CD8-positive, alpha-beta memory T cell (primary cell): ENCODE data around the gene FANCD2. TPM values are rescaled to one million over a fixed set of nuclear protein-coding genes. Genes with fewer than 3 reads are reported as not detected.
"Not testable (repeated sequence)": the region's sequence is repeated elsewhere in the genome, so short reads cannot be mapped to it uniquely, and the experiment has no call there.

ENCODE experiments used
- CTCF ChIA-PET: fragments of 350-600 bp; sonication (Branson Sonifier 250); formaldehyde crosslinking; loops from one replicate; lab custom pipeline; 2021; ENCODE audit warnings: antibody characterized with exemption; lab: Charles Lee
- POLR2A ChIA-PET: fragments of 350-600 bp; sonication (Branson Sonifier 250); formaldehyde crosslinking; loops from one replicate; lab custom pipeline; 2021; ENCODE audit warnings: antibody characterized with exemption; lab: Charles Lee
- DNase-seq, 5 donors: peaks; one replicate each; pipeline versions ENCODE4 v3.0.0 to v3.0.0-alpha.2; 2020 to 2022; ENCODE audit warnings: mixed read lengths in 1 of 5
- H3K27ac ChIP-seq: one replicate; pipeline ENCODE4 v1.7.0; 2013; ENCODE audit warnings: low read depth, mild to moderate bottlenecking, low read length, moderate library complexity
- H3K27me3 ChIP-seq: 2 replicates; pipeline ENCODE4 v1.7.0; 2013; ENCODE audit warnings: low read length, mild to moderate bottlenecking; ENCODE audit not compliant: insufficient read depth, poor library complexity, severe bottlenecking
- H3K36me3 ChIP-seq: 2 replicates; pipeline ENCODE4 v1.7.0; 2013; ENCODE audit warnings: mild to moderate bottlenecking, low read length, moderate library complexity; ENCODE audit not compliant: insufficient read depth
- H3K4me1 ChIP-seq: 2 replicates; pipeline ENCODE4 v1.7.0; 2013; ENCODE audit warnings: mild to moderate bottlenecking, low read length, moderate library complexity; ENCODE audit not compliant: insufficient read depth
- H3K4me3 ChIP-seq: 2 replicates; pipeline ENCODE4 v1.7.0; 2013; ENCODE audit warnings: mild to moderate bottlenecking, low read length
- H3K9me3 ChIP-seq: 2 replicates; pipeline ENCODE4 v1.7.0; 2013; ENCODE audit warnings: mild to moderate bottlenecking, low read length
- H3K27ac Mint-ChIP-seq, 8 donors: one replicate each; pipeline ENCODE4 v1.8.0; 2020 to 2021; ENCODE audit warnings: mixed read lengths in 8 of 8, mild to moderate bottlenecking in 6 of 8, inconsistent platforms in 3 of 8, moderate library complexity in 3 of 8
- H3K27me3 Mint-ChIP-seq, 2 donors: one replicate each; pipeline ENCODE4 v1.8.0; 2020 to 2021; ENCODE audit warnings: mixed read lengths in 2 of 2, mild to moderate bottlenecking in 1 of 2, moderate library complexity in 1 of 2
- H3K36me3 Mint-ChIP-seq, 3 donors: one replicate each; pipeline ENCODE4 v1.8.0; 2020 to 2021; ENCODE audit warnings: mixed read lengths in 3 of 3, inconsistent platforms in 1 of 3, mild to moderate bottlenecking in 1 of 3
- H3K4me1 Mint-ChIP-seq, 3 donors: one replicate each; pipeline ENCODE4 v1.8.0; 2020 to 2021; ENCODE audit warnings: mixed read lengths in 3 of 3, inconsistent platforms in 1 of 3, mild to moderate bottlenecking in 1 of 3
- H3K4me3 Mint-ChIP-seq, 7 donors: one replicate each; pipeline ENCODE4 v1.8.0; 2020 to 2021; ENCODE audit warnings: mixed read lengths in 7 of 7, mild to moderate bottlenecking in 6 of 7, moderate library complexity in 4 of 7, inconsistent platforms in 2 of 7
- H3K9me3 Mint-ChIP-seq, 5 donors: one replicate each; pipeline ENCODE4 v1.8.0; 2020 to 2022; ENCODE audit warnings: mixed read lengths in 5 of 5, mild to moderate bottlenecking in 3 of 5, moderate library complexity in 2 of 5, inconsistent platforms in 1 of 5
- polyA plus RNA-seq: library from polyadenylated mRNA; unstranded; fragments of 300-500 nt; fragmentation: Illumina TruSeq; gene quantifications from one replicate; pipeline ENCODE4 v1.2.3, GENCODE V29; 2021
- total RNA-seq, 2 experiments: library from RNA; stranded (reverse); gene quantifications; one replicate each; pipeline ENCODE4 v1.2.3, GENCODE V29; 2021

The FANCD2 gene
- total and polyA plus RNA-seq, 3 experiments from 2014 or later, result 6.3 to 56.2 (median 55.9) TPM

DNA sequence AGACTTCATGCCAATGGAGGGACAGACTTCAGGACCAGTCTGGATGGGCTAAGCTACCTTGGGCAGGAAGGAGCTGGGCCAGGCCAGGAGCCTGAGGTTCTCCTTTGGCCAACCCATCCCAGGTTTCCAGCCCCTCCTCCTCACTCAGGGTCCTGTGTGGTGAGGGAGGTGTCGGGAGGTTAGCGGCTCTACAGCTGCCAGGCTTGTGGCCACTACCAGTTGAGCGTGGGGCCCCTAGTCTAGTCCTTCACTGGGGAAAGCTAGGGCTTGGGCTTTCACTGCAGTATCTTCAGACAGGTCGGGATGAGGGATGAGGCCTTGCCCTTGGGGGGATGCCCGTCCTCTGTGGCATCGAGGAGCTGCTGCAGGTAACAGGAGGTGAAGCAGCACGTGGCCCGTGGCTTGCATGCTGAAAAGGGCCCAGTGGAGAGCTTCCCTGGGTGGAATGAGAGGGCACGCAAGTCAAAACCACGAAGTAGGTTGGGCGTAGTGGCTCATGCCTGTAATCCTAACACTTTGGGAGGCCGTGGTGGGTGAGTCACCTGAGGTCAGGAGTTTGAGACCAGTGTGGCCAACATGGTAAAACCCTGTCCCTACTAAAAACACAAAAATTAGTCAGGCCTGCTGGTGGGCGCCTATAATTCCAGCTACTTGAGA lies 8.5 kb upstream of the FANCD2 start:
- Mint-ChIP-seq H3K9me3 (no peaks in the 10 kb centered on the region), H3K36me3 (peaks cover 0 to 45% (median 11%) of the 10 kb centered on the region in 3 donors), H3K4me1 (peaks cover 2 to 6% (median 6%) of the 10 kb centered on the region in 3 donors), H3K4me3 (no peak overlapping the region), H3K27ac (no peak overlapping the region), H3K27me3 (no peaks in the 10 kb centered on the region)
- Histone ChIP-seq H3K27ac (no peak overlapping the region), H3K4me1 (no peaks in the 10 kb centered on the region), H3K9me3 (no peaks in the 10 kb centered on the region), H3K36me3 (peaks cover 9% of the 10 kb centered on the region), H3K27me3 (no peaks in the 10 kb centered on the region), H3K4me3 (no peak overlapping the region)
- DNase-seq, result no peak
- ChIA-PET CTCF (no interaction called here), POLR2A (no interaction called here)

- H3K9me3 Mint-ChIP-seq, CTCF ChIA-PET, H3K4me3 ChIP-seq, POLR2A ChIA-PET, H3K27me3 ChIP-seq, H3K27me3 Mint-ChIP-seq, H3K9me3 ChIP-seq, H3K27ac ChIP-seq, H3K4me1 ChIP-seq, DNase-seq: not testable (repeated sequence)
- H3K27ac Mint-ChIP-seq, result peak overlapping the region in 2 of 8 donors; percentile 30 to 67
- peaks cover 4 to 12% (median 6%) of the 10 kb centered on the region in 3 donors for H3K4me1 Mint-ChIP-seq
- peaks cover 14% of the 10 kb centered on the region for H3K36me3 ChIP-seq
- H3K36me3 Mint-ChIP-seq, result peaks cover 0 to 55% (median 14%) of the 10 kb centered on the region in 3 donors
- peak overlapping the region in 1 of 7 donors; percentile 46 for H3K4me3 Mint-ChIP-seq
Measured at GRCh38 chr3:10018806-10019205, 7.4 kb upstream of the FANCD2 start.

DNA sequence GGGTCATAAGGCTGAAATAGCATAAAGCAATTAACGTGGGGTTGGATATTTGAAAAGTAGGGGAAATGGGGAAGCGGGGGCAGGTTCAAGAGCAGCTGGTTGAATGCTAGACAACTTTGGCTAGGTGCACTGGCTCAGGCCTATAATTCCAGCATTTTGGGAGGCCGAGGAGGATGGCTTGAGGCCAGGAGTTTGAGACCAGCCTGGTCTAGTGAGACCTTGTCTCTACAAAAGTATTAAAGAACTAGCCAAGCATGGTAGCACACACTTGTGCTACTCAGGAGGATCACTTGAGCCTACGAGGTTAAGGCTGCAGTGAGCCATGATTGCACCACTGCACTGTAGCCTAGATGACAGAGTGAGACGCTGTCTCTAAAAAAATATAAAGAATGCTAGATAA lies 6.9 kb upstream of the FANCD2 start:
- Histone ChIP-seq H3K27ac (no peak overlapping the region), H3K4me1 (peaks cover 2% of the 10 kb centered on the region), H3K27me3 (no peaks in the 10 kb centered on the region), H3K9me3 (no peaks in the 10 kb centered on the region), H3K36me3 (peaks cover 17% of the 10 kb centered on the region), H3K4me3 (no peak overlapping the region)
- no peaks in the 10 kb centered on the region for H3K9me3 Mint-ChIP-seq
- DNase-seq, result no peak
- H3K4me3 Mint-ChIP-seq, result peak overlapping the region in 1 of 7 donors; percentile 46
- no peaks in the 10 kb centered on the region for H3K27me3 Mint-ChIP-seq
- H3K36me3 Mint-ChIP-seq, result peaks cover 0 to 58% (median 14%) of the 10 kb centered on the region in 3 donors
- CTCF ChIA-PET, result no interaction called here
- POLR2A ChIA-PET, result no interaction called here
- peak overlapping the region in 3 of 8 donors; percentile 14 to 67 (median 30) for H3K27ac Mint-ChIP-seq
- peaks cover 4 to 17% (median 6%) of the 10 kb centered on the region in 3 donors for H3K4me1 Mint-ChIP-seq

DNA sequence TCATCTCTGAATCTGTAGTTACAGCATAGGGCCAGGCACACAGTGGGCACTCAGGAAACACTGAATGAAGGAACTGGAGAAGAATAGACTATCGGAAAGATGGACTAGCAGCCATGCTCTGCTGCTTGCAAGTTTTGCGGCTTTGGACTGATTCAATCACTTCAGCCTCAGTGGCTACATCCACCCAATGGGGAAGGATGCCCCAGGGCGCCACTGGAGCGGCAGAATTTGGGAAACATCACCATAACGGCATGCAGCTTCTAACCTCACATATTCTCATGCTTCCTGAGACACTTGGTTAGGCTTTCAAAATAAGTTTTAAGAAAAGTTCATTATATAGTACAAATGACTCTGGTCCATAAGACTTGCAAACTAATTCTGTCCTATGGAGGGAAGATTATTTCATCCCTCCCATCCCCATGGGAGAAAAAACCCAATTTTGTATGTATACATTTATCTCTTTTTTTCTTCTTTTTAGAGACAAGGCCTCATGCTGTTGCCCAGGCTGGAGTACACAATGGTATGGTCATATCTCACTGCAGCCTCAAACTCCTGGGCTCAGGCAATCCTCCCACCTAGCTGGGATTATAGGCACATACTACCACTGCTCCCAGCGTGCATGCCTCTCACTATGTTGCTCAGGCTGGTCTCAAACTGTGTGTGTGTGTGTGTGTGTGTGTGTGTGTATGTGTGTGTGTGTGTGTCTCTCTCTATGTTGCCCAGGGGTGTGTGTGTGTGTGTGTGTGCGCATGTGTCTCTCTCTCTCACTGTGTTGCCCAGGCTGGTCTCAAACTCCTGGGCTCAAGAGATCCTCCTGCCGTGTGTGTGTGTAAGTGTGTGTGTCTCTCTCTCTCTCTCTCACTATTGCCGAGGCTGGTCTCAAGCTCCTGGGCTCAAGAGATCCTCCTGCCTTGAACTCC lies 4.1 kb upstream of the FANCD2 start:
- H3K4me1 Mint-ChIP-seq, result peaks cover 15 to 44% (median 28%) of the 10 kb centered on the region in 3 donors
- no peak overlapping the region for H3K4me3 Mint-ChIP-seq
- POLR2A ChIA-PET, result no interaction called here
- Histone ChIP-seq H3K4me3 (no peak overlapping the region), H3K36me3 (peaks cover 17% of the 10 kb centered on the region), H3K4me1 (peaks cover 22% of the 10 kb centered on the region), H3K27me3 (no peaks in the 10 kb centered on the region), H3K27ac (no peak overlapping the region), H3K9me3 (no peaks in the 10 kb centered on the region)
- no peak overlapping the region for H3K27ac Mint-ChIP-seq
- no peaks in the 10 kb centered on the region for H3K9me3 Mint-ChIP-seq
- DNase-seq, result no peak
- H3K36me3 Mint-ChIP-seq, result peaks cover 0 to 67% (median 14%) of the 10 kb centered on the region in 3 donors
- H3K27me3 Mint-ChIP-seq, result no peaks in the 10 kb centered on the region
- CTCF ChIA-PET, result no interaction called here

DNA sequence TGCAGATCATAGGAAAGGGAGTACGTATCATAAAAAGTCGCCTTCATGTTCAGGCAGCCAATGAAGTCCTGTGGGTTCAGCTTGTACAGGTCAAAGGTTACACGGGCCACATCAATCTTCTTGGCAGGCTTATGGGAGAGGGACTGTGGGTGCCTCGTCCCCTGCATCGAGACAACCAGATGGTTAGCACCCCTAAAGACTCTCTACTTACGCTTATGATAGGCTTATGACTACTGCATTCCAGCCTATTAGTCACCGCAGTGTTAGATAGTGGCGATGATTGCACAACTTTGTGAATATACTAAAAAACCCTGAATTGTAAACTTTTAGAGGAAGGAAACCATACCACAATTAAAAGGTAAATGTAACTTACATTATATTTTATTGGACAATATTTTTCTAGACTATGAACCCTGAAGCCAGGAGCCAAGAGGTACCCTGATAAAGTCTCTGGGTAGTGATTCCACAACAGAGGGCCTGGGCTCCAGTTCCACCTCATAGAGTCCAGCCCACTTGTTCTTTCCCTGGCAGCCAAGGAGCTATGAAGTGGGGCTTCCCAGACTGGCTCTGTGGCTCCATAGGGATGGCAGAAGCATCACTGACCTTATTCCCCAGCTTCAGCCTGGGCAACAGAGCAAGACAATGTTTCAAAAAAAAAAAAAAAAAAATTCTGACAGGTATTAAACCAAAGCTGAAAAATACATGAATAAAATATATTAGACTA lies 2.5 kb upstream of the FANCD2 start:
- no peak for DNase-seq
- no peaks in the 10 kb centered on the region for H3K9me3 ChIP-seq
- Mint-ChIP-seq H3K4me1 (peaks cover 18 to 51% (median 30%) of the 10 kb centered on the region in 3 donors), H3K9me3 (no peaks in the 10 kb centered on the region), H3K27me3 (no peaks in the 10 kb centered on the region), H3K27ac (peak overlapping the region in 3 of 8 donors; percentile 3 to 83 (median 52)), H3K4me3 (peak overlapping the region in 5 of 7 donors; percentile 22 to 70 (median 38)), H3K36me3 (peaks cover 0 to 55% (median 14%) of the 10 kb centered on the region in 3 donors)
- POLR2A ChIA-PET, result no interaction called here
- CTCF ChIA-PET, result no interaction called here
- peaks cover 26% of the 10 kb centered on the region for H3K4me1 ChIP-seq
- no peak overlapping the region for H3K27ac ChIP-seq
- peaks cover 17% of the 10 kb centered on the region for H3K36me3 ChIP-seq
- no peak overlapping the region for H3K4me3 ChIP-seq
- H3K27me3 ChIP-seq, result no peaks in the 10 kb centered on the region

DNA sequence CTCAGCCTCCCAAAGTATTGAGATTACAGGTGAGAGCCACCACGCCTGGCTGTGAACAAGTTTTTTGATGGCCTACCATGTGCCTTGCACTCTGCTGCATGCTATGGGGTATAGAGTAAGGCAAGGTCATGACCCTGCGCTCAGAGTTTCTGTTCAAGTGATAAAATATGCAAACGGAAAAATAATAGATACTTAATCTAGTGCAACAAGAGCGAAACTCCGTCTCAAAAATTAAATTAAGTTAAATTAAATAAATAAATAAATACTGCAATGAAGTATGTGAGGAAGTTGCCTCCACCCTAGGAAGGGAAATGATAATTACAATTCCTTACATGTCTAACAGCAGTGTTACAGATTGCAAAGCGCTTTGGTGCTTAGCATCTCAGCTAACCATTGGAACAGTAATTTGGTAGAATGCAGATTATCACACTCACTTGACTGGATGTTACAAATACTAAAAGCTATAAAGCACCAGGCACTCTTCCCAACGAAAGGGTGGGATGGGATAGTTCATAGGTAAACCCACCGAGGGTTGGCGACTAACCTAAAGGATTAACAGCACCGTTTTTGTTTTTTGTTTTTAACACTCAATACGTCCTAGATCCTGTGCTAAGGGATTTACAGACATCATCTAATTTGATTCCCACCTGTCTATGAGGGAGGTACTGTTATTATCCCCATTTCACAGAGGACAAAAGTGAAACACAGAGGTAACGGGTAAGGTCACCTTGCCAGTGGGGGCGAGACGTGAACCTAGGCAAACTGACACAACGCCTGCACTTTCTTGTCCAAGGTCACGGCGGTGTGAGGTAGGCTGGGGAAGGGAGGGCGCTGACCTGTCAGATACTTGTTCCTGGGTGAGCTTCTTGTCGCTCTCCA lies 793 bp upstream of the FANCD2 start:
- H3K4me1 ChIP-seq, result peaks cover 26% of the 10 kb centered on the region
- Mint-ChIP-seq H3K27ac (peak overlapping the region; percentile 96 to 99 (median 98)), H3K9me3 (no peaks in the 10 kb centered on the region), H3K27me3 (no peaks in the 10 kb centered on the region), H3K4me1 (peaks cover 18 to 47% (median 26%) of the 10 kb centered on the region in 3 donors), H3K4me3 (peak overlapping the region; percentile 96 to 98 (median 97)), H3K36me3 (peaks cover 0 to 50% (median 14%) of the 10 kb centered on the region in 3 donors)
- no peaks in the 10 kb centered on the region for H3K9me3 ChIP-seq
- peak overlapping the region; percentile 81 for H3K4me3 ChIP-seq
- peak overlapping the region; percentile 91 for H3K27ac ChIP-seq
- no peak for DNase-seq
- peaks cover 17% of the 10 kb centered on the region for H3K36me3 ChIP-seq
- CTCF ChIA-PET, result interaction anchor here (2.0 kb wide), 1 partner anchor 93 kb away, joined by 11 read pairs; the partner anchor contains the start of gene CRELD1
- no peaks in the 10 kb centered on the region for H3K27me3 ChIP-seq
- POLR2A ChIA-PET, result interaction anchor here (0.6 to 1.7 kb wide), 4 partner anchors 15 to 223 kb away, joined by 3 to 5 read pairs (median 4); partner anchors contain the start of genes CRELD1, JAGN1 and TATDN2

GRCh38 chr3:10041034-10041433 lies 14.8 kb downstream of the FANCD2 start:
- no peak overlapping the region for H3K27ac ChIP-seq
- DNase-seq, result no peak
- H3K9me3 ChIP-seq, result no peaks in the 10 kb centered on the region
- Mint-ChIP-seq H3K4me3 (no peak overlapping the region), H3K4me1 (no peaks in the 10 kb centered on the region), H3K9me3 (no peaks in the 10 kb centered on the region), H3K27me3 (no peaks in the 10 kb centered on the region), H3K36me3 (peaks cover 0 to 51% (median 13%) of the 10 kb centered on the region in 3 donors), H3K27ac (peak overlapping the region in 1 of 8 donors; percentile 77)
- H3K36me3 ChIP-seq, result no peaks in the 10 kb centered on the region
- ChIA-PET POLR2A (no interaction called here), CTCF (no interaction called here)
- no peaks in the 10 kb centered on the region for H3K27me3 ChIP-seq
- H3K4me1 ChIP-seq, result no peaks in the 10 kb centered on the region
- no peak overlapping the region for H3K4me3 ChIP-seq
